CD4-positive, alpha-beta T cell treated with Interleukin-4 for 4 hours (primary cell): Measurements from ENCODE around the gene ATP6V1A.

ENCODE experiments used
- DNase-seq: peaks from one replicate; pipeline ENCODE4 v3.0.0-alpha.2; 2020

Gene ATP6V1A

DNA sequence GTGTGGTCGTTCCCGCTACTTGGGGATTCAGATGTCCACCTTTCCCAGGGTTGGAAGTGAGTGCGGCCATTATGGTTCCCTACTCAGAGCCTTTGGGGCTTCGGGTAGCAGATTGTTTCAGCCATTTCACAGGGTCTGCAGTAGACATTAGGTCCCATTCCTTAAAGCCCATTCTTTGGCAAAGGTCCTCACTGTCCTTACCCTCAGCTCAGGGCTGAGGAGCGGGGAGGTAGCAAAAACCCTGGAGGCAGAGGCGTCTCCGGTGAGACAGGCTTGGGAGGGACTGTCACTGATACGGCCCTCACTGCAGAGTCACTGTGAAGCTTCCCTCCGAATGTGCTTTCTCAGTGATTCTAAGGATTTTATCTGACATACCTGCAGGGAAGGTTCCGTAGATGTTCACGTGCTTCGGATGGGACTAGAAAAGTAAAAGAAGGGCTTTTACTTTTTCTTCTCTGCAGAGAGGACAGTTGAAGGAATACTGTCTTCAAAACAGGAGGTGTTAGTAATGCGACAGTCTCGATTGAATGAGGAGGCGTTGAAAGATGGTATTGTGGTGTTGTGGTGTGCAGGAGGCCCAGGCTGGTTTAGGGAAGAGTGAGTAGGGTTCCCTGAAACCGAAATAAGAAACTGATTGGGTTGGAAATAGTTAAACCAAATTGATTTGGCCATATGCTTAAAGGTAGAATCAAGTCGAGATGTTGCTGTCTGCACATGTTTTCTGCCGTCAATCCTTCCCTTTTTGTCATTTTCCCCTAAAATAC, 630 bp downstream of the ATP6V1A start:
- no peak for DNase-seq

DNA sequence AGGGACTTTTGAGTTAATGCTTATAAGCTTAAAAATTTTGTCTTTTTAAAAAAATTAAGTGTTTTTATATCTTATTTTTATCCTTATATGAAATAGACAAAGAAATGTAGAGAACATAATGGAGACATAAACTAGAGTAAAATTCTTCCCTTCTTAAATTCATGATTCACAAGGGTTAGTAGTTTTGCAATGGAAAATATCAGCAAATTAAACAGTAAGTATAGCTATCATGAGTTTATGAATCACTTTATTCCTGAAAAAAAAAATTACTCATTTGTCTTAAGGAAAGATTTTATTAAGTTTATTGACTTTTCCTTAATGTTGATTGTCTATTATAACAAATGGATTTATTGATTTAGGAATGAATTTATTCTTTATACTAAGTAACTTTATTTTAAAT, 4.3 kb downstream of the ATP6V1A start:
- no peak for DNase-seq

DNA sequence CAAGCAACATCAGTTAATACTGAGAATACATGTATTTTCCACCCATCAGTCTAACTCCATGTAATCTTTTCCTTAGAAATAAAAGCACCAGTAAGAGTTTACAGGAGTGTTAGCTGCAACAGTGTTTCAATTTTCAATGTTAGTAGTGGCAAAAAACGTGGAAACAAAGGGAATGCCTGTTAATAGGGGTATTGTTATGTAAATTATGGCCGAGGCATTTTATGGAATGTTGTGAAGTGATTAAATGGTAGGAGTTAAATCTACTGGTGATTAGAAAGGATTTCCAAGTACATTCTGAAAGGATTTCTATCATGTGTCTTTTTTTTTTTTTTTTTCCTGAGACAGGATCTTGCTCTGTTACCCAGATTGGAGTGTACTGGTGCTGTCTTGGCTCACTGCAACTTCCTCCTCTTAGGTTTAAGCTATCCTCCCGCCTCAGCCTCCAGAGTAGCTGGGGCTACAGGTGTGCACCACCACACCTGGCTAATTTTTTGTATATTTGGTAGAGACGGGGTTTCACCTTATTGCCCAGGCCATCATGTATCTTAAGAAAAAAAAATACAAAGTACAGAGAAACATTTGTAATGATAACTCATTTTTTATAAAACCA, 6.6 kb downstream of the ATP6V1A start:
- DNase-seq, result no peak

DNA sequence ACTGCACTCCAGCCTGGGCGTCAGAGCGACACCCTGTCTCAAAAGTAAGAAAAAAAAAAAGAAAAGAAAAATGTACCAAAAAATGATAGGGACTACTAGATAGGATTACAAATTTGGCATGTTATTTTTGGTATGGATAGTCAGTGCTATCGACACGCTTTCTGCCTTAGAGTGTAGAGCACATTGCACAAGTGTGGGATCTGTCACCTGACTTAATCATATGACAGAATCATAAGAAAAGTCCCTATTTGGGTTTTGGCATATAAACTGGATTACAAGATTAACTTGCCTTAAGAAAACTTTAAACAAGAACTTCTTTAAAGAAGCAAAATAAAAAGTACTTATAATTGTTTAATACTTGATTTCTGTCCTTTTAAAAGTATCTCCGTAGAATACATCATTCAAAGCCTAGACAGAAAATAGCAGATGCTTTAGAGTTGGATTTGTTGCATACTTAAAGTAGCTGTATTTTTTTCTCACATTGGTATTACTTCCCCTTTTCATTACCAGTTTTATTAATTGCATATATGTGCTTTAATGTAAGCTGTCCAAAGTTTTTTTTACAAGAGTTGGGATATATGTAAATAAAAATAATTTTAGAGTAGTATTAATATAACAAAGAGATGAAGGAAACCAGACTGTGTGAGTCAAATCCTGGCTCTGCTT, 7.8 kb downstream of the ATP6V1A start:
- DNase-seq, result no peak

DNA sequence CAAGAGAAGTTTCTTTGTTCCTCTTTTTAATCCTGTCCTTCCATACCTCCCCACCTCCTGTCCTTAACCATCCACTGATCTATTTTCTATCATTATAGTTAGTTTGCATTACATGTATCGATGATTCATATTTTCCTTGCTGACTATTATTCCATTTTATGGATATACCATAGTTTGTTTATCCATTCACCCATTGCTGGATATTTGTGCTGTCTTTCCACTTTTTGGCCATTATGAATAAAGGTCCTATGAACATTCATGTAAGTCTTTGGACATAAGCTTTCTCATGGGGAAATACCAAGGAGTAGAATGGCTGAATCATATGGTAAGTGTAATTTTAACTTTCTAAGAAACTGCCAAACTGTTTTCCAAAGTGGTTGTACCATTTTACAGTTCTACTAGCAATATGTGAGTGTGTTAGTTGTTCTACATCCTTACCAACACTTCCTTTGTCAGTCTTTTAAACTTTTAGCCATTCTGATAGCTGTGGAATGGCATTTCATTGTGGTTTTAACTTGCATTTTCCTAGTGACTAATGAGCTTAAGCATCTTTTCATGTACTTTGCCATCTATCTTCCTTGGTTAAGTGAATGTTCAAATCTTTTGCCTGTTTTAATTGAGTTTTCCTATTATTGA, 11.7 kb downstream of the ATP6V1A start:
- DNase-seq, result no peak

DNA sequence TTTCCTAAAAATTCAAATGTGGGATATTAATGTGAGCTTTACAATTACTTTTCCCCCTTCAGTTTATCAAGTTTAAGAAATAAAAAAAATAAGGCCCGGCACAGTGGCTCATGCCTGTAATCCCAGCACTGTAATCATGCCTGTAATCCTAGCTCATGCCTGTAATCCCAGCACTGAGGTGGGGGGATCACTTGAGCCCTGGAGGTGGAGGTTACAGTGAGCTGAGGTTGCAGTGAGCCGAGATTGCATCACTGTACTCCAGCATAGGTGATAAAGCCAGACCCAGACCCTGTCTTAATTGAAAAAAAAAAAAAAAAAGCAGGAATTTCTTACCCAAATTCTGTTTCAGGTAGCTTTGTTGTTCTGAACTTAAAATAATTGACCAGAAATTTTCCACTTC, 17.9 kb downstream of the ATP6V1A start:
- no peak for DNase-seq

DNA sequence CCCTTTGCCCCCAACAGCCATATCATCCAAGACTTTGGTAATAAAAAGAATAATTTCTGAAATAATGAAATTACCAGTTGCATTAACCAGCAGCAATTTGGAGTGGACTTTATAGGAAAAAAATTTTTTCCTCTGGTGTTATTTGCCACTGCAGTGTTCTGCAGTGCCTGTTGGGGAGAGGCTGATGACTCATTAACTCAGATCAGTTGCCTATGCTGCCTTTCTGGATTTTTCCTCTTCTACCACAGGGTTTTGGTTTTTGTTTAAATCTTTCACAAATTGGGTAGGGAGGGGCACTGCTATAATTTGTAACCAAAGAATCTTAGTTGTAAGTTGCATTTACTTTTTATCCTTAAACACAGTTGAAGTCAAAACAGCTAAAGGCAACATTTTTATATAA, 22.7 kb downstream of the ATP6V1A start:
- DNase-seq, result no peak

DNA sequence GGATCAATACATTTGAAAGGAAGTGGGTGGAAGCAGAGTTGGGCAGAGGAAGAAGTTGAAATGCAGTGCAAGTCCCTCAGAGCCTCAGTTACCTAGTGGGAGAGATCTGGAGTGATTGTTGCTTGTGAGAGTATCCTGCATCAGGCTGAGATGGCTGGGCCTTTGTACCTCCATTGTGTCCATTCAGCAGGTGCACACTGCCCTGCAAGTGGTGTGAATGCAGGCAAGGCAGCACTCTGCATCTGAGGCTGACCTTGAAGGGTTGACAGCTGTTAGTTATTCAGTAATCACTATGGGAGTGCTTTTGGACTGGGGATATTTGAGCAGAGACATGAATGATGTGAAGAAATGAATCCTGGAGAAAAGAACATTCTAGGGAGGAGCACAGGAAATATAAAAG, 25.2 kb downstream of the ATP6V1A start:
- DNase-seq, result no peak

DNA sequence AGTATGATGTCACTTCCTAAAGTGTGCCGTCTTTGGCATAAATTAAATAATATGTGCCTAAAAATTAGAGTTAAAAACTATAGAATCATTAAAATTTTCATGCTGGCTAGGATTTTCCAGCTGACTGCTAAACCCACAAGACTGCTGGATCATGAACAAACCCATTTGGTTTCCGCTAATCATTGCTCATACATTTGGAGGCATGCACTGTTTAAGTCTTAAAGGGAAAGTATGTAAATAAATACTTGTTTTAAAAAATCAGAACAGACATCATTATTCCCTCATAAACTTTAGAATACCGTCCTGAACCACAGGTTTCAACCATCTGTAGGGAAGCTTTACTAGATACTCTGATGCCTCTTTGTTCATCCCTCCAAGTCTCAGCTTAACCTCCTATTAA, 26.5 kb downstream of the ATP6V1A start:
- no peak for DNase-seq

DNA sequence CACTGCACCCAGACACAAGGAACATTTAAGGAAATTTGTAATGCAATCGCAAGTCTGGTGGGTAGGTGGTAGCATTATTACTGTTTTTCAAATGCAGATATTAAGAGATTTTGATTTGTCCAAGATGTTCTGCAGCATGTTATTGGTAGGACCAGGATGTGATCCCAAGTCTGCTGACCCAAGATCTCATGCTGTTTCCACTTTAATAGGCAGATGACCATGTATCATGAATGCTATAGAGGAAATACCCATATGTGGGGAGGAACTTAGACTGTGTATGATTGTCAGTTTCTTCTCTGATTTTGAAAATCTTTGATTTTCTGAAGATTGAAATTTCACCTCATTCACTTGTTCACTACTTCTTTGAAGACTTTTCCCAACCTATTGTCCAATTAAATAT, 28.7 kb downstream of the ATP6V1A start:
- DNase-seq, result no peak

DNA sequence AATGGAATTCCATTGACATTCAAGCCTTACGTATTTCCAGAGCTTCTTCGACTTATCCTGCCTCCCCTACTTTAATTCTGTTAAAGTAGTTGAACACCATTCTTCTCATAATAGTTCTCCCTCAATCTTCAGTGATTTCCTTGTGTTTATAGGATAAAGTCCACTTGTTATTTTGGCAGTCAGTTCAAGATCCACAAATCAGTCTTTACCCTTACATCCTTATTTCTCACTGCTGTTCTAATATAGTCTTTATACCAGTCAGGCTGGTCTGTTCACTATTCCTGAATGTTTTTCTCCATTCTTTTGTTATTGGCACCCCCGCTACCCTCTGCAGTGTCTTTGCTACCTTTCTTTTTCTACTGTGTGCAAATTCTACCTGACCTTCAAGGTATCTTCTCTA, 29.7 kb downstream of the ATP6V1A start:
- no peak for DNase-seq

DNA sequence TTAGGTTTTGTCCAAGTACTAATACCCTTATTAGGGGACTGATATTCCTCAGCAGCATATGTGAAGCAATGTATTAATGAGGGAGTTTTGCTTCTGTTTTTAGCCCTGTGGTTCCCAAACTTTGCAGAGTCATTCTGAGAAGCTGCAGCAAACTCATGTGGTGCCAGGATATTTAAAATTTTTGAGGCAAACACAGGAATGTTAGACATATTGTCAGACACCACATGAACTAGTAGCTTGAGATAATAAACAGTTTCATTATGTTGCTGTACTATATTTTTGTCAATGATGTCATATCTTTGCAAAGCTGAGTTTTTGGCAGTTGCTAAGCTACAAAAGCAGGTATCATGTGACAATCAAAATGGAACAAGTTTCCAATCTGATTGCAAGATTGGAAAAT, 36.6 kb downstream of the ATP6V1A start:
- DNase-seq, result no peak

DNA sequence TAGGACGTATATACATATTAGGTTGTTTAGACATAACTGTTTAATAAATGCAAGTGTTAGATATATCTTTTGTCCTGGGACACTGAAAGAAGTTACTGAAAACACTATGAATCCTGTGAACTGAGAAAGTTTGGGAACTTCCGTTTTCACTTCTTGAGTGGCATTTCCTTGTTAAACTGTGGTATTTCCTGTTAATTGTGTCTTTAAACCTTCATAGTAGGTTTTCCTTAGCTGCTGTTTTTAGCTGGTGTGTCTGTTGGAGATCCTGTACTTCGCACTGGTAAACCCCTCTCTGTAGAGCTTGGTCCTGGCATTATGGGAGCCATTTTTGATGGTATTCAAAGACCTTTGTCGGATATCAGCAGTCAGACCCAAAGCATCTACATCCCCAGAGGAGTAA, 37.1 kb downstream of the ATP6V1A start:
- DNase-seq, result no peak

DNA sequence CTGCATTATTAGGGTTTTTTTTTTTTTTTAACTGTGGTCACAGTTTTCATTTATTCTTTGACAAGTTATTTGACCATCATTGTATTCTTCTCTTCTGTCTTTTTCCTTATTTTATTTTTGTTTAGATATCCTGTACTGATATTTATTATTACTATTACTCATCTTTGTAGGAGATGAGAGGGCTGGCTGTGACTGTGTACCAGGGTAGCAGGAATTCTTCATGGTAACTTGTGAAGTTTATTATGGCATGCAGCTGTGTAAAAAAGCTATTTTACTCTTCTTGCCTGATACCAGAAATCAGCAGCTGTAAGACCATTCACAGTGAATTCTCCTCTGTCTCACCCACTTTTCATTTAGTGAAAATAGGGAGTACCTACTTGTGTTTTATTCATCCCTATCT, 44.5 kb downstream of the ATP6V1A start:
- DNase-seq, result no peak

DNA sequence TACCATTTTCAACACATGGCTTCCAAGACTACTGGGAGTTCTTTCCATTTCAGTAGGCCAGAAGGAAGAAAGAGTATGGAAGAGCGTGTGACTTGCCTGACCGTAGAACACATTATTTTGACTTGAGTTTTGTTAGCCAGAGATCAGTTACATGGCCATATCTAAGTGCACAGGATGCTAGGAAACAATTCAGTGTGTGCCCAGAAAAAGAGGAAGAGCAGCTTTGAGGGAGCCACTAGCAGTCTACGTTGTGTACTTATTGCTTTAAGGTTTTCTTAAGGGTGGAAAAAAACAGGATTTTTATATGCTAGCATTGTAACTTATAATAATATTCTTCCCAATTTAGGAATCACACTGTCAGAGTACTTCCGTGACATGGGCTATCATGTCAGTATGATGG, 47.7 kb downstream of the ATP6V1A start:
- no peak for DNase-seq

DNA sequence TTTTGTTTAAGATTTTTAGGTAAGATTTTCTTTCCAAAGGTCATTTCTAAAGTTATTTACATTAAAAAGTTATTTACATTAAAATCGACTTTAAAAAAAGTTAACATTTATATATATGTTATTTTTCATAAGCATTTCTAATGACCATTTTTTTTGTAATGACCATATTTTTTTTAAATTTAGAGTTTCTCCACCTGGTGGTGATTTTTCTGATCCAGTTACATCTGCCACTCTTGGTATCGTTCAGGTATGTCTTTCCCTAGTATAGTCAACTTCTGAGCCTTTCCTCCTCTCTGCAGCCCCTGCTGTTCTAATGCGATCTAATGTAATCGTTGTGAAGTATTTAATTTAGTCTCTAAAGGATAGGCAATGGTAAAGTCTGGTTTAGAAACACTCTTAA, 48.9 kb downstream of the ATP6V1A start:
- DNase-seq, result no peak

DNA sequence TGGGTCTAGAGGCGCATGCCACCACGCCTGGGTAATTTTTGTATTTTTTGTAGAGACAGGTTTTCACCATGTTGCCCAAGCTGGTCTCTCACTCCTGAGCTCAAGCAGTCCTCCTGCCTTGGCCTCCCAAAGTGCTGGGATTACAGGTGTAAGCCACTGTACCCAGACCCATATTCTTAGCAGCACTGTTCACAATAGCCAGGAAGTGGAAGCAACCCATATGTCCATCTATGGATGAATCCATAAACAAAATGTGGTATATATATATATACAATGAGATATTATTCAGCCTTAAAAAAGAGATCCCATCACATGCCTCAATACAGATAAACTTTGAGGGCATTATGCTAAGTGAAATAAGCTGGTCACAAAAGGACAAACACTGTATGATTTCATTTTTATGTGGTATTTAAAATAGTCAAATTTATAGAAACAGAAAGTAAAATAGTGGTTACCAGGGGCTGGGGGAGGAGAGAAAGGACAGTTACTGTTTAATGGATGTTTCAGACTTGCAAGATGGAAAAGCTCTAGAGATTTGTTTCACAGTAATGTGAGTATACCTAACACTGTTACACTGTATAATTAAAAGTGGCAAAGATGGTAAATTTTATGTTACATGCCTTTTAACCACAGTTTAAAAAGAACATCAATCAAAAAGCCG, 56.1 kb downstream of the ATP6V1A start:
- peak; percentile 1 for DNase-seq

DNA sequence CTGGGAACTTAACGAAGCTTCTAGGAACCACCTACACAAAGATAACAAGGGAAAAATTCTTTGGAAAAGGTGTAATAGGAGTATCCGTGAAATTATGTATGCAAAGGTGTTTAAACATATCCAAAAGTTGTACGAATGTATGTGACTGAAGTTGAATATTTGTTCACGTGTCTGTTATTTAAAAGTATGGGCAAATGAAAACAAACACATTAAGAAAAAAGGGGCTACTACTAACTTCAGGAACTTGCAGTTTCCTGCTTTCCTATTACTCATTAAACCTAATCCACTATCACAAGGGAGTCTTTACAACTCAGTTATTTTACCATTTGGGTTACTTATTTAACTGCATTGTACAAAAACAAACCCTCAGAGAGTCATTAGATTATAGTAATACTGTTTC, 57.8 kb downstream of the ATP6V1A start:
- DNase-seq, result no peak

DNA sequence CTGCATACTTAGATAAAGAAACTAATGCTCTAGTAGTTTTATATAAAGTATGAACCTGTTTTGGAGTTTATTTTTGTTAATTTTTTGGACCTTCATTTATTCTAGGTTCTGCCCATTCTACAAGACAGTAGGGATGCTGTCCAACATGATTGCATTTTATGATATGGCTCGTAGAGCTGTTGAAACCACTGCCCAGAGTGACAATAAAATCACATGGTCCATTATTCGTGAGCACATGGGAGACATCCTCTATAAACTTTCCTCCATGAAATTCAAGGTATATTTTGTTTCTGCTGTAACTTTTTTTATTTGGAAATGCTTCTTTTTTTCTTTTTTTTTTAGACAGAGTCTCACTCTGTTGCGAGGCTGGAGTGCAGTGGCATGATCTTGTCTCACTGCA, 58.4 kb downstream of the ATP6V1A start:
- DNase-seq, result no peak

DNA sequence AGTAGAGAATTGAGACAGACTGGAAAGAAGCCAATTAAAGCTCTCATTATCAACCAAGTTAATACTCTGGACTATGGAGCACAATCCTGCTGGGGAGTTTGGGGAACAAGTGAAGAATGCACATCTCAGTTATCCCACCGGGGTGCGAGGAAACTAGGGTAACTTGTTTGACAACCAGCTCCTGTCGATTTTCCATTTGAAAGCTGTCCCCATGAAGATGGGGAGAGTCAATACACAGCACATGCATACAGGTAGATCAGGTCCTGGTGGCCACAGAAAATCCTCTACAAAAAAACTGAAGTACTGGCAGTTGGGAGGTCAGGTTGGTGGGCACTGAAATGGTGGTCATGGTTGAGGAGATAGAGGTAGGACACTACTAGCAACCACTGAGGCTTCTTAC, 66.0 kb downstream of the ATP6V1A start:
- DNase-seq, result no peak

DNA sequence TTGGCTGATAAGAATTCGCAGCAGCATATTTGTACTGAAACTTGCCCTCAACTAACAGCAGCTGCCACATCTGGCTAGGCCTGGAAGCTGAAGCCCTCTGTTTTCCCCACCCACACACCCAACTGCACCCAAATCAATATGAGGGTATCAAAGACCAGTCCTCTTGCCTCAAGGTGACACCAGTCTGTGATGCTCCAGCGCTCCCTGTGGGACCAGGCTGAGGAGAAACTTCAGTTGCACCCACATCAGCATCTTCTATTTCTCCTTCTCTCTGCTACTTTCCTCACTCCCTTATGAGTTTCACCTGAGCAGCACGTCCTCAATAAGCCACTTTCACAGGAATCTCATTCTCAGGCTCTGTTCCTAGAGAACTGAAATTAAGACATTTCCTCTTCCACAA, 73.0 kb downstream of the ATP6V1A start:
- no peak for DNase-seq

DNA sequence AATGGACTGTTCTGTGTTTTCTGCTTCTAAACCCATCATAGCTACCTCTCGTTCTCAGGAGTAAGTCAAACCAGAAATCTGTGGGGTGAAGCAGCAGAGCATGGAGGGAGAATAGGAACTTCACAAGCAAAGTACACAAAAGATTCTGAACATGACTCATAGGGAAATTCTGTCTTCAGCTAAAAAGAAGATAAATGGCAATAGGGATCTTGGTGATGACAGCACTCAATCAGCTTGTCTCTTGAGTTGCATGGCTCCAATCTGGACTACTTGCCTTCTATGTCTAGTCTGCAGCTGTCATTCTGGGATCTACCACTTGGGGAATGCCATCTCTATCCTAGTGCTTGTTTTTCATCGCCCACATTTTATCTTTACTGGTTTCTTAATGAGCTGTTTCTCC, 78.3 kb downstream of the ATP6V1A start:
- no peak for DNase-seq

DNA sequence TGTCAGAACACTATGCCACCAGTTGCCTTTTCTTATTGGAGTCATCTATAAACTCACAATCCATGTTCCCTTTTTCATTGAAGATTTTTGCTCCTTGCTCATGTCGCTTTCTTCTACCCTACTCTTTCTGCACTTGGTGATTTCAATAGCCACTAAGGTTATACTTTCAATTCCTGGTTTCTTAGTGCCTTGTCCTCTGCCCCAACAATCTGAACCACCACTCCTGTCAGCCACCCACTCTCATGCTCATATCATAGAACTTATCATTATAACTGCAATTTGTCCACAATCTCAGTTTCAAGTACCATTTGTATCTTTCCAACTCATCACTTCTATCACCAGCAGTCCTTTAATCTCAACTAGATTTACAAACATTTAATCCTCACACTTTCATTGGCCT, 81.8 kb downstream of the ATP6V1A start:
- no peak for DNase-seq
